K562 treated with DMSO at 1 percent for 24 hours (cell line): ENCODE data around the gene ACAD9. TPM values are rescaled to one million over a fixed set of nuclear protein-coding genes. Genes with fewer than 3 reads are reported as not detected.

Experiments used
- total RNA-seq: library from RNA; unstranded; fragments of 300-600 nt; gene quantifications from 2 replicates; pipeline ENCODE4 v1.2.3, GENCODE V29; 2022; ENCODE audit warnings: low read depth; ENCODE audit not compliant: insufficient read depth

Gene ACAD9
- total RNA-seq: 16.9 and 19.3 TPM in 2 replicates

DNA sequence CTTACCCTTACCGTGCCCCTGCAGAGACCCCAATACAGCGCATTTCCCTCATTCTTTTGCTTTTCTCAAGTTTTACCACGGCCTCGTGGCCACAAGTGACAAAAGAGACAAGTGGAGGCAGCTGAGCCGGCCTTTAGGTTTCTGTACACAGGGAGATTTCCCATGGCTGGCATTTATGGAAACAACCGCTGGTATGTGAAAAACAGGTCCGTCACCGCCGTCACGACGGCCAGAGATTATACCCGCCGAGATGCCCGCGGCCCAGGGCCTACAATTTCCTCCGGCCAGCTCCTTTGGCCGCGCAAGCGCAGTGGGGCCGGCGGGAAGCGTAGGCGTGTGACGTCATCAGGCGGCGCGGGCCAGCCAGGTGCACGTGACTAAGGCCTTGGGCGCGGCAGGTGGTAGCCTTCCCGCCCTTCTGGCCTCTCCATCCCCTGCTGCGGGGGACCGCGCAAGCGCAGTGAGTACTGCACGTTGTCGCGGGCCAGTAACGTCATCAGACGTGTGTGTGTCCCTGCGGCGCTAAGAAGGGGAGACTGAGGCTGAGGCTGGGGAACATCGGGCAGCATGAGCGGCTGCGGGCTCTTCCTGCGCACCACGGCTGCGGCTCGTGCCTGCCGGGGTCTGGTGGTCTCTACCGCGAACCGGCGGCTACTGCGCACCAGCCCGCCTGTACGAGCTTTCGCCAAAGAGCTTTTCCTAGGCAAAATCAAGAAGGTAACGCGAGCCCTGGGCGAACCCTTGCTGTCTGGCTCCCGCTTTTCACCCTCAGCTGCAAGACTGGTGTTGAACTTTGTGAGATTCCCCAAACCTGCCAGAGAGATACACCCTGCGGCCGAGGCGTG, at the start of gene ACAD9:
ACAD9 (plus strand) TSS at position 496 of the 845 bp plus-strand sequence; CDS start at position 568, 72 bp downstream.

Other genes starting within 250 kb of the ACAD9 start
- gene RPN1, start 228.8 kb upstream of the ACAD9 start, total RNA-seq: 147 and 148 TPM in 2 replicates
- 137 and 141 TPM in 2 replicates for gene RAB7A, start 153.4 kb upstream of the ACAD9 start, total RNA-seq
- 0.49 and 0.68 TPM in 2 replicates for gene CFAP92, start 114.5 kb downstream of the ACAD9 start, total RNA-seq
- not detected in 2 replicates for gene EFCC1, start 121.7 kb downstream of the ACAD9 start, total RNA-seq
- not detected in 2 replicates for gene GP9, start 181.2 kb downstream of the ACAD9 start, total RNA-seq
- 17.8 and 19.5 TPM in 2 replicates for gene RAB43, start 242.2 kb downstream of the ACAD9 start, total RNA-seq